H9 (cell line): ENCODE results near the gene CMAS. TPM values are rescaled to one million over a fixed set of nuclear protein-coding genes. Genes with fewer than 3 reads are reported as not detected.

Source experiments
- DNase-seq: peaks from one replicate; pipeline ENCODE4 v3.0.0-alpha.2; 2017
- H2AFZ ChIP-seq: one replicate; pipeline ENCODE4 v1.6.1; 2013; ENCODE audit warnings: mild to moderate bottlenecking, low read length, control low read depth, moderate library complexity
- H2AK5ac ChIP-seq: 2 replicates; pipeline ENCODE4 v1.6.1; 2013; ENCODE audit warnings: low read length, control low read depth, mixed read lengths; ENCODE audit not compliant: insufficient read length
- H2BK120ac ChIP-seq: one replicate; pipeline ENCODE4 v1.6.1; 2013; ENCODE audit warnings: low read depth, mild to moderate bottlenecking, low read length, control low read depth, inconsistent platforms; ENCODE audit not compliant: poor library complexity, severe bottlenecking
- H2BK12ac ChIP-seq: 2 replicates; pipeline ENCODE4 v1.6.1; 2013; ENCODE audit warnings: low read length, control low read depth, mixed read lengths, low read depth; ENCODE audit not compliant: insufficient read length
- H2BK15ac ChIP-seq: 2 replicates; pipeline ENCODE4 v1.6.1; 2013; ENCODE audit warnings: low read depth, low read length, control low read depth
- H2BK20ac ChIP-seq: one replicate; pipeline ENCODE4 v1.6.1; 2013; ENCODE audit warnings: low read depth, mild to moderate bottlenecking, low read length, control low read depth, inconsistent platforms; ENCODE audit not compliant: poor library complexity, severe bottlenecking
- H2BK5ac ChIP-seq: 2 replicates; pipeline ENCODE4 v1.6.1; 2013; ENCODE audit warnings: low read length, control low read depth, mixed read lengths; ENCODE audit not compliant: insufficient read length
- H3K14ac ChIP-seq: 2 replicates; pipeline ENCODE4 v1.6.1; 2013; ENCODE audit warnings: low read length, control low read depth; ENCODE audit not compliant: insufficient read depth
- H3K18ac ChIP-seq: 2 replicates; pipeline ENCODE4 v1.6.1; 2013; ENCODE audit warnings: low read depth, mild to moderate bottlenecking, mixed read lengths, low read length, control low read depth; ENCODE audit not compliant: insufficient read length
- H3K23ac ChIP-seq: 2 replicates; pipeline ENCODE4 v1.6.1; 2013; ENCODE audit warnings: low read length, control low read depth, mixed read lengths, low read depth; ENCODE audit not compliant: insufficient read length
- H3K23me2 ChIP-seq: 2 replicates; pipeline ENCODE4 v1.6.1; 2013; ENCODE audit warnings: low read depth, mild to moderate bottlenecking, mixed read lengths, low read length, control low read depth; ENCODE audit not compliant: insufficient read length, poor library complexity, severe bottlenecking
- H3K27ac ChIP-seq: 2 replicates; pipeline ENCODE4 v1.5.1; 2013; ENCODE audit warnings: low read length, control low read depth, mixed read lengths, low read depth; ENCODE audit not compliant: insufficient read length
- H3K27me3 ChIP-seq: 2 replicates; pipeline ENCODE4 v1.6.1; 2013; ENCODE audit warnings: low read length, control low read depth, inconsistent platforms; ENCODE audit not compliant: insufficient read depth
- H3K4ac ChIP-seq: 2 replicates; pipeline ENCODE4 v1.6.1; 2013; ENCODE audit warnings: low read depth, mild to moderate bottlenecking, control low read depth, inconsistent platforms, low read length, moderate library complexity
- H3K4me1 ChIP-seq: 2 replicates; pipeline ENCODE4 v1.6.1; 2013; ENCODE audit warnings: low read length, control low read depth, inconsistent platforms; ENCODE audit not compliant: insufficient read depth
- H3K4me2 ChIP-seq: 2 replicates; pipeline ENCODE4 v1.6.1; 2013; ENCODE audit warnings: low read length, control low read depth, mixed read lengths; ENCODE audit not compliant: insufficient read length, insufficient read depth
- H3K56ac ChIP-seq: 2 replicates; pipeline ENCODE4 v1.6.1; 2013; ENCODE audit warnings: low read depth, mild to moderate bottlenecking, mixed read lengths, low read length, control low read depth; ENCODE audit not compliant: insufficient read length
- H3K79me1 ChIP-seq: 2 replicates; pipeline ENCODE4 v1.6.1; 2013; ENCODE audit warnings: low read depth, mild to moderate bottlenecking, moderate library complexity, low read length, control low read depth, inconsistent platforms; ENCODE audit not compliant: insufficient read depth, poor library complexity, severe bottlenecking
- H3K79me2 ChIP-seq: 2 replicates; pipeline ENCODE4 v1.6.1; 2013; ENCODE audit warnings: low read length, control low read depth, inconsistent platforms; ENCODE audit not compliant: insufficient read depth
- H3K9ac ChIP-seq: 2 replicates; pipeline ENCODE4 v1.6.1; 2013; ENCODE audit warnings: low read length, control low read depth, mixed read lengths; ENCODE audit not compliant: insufficient read length; ENCODE audit errors: extremely low read depth
- H3K9me3 ChIP-seq: one replicate; pipeline ENCODE4 v1.6.1; 2013; ENCODE audit warnings: low read depth, low read length, inconsistent platforms; ENCODE audit not compliant: control insufficient read depth
- H3T11ph ChIP-seq: one replicate; pipeline ENCODE4 v1.6.1; 2013; ENCODE audit warnings: mild to moderate bottlenecking, low read length, control low read depth, inconsistent platforms
- H4K20me1 ChIP-seq: one replicate; pipeline ENCODE4 v1.6.1; 2013; ENCODE audit not compliant: control insufficient read depth, insufficient read length, insufficient read depth
- H4K5ac ChIP-seq: 2 replicates; pipeline ENCODE4 v1.6.1; 2013; ENCODE audit warnings: low read depth, mild to moderate bottlenecking, mixed read lengths, low read length, control low read depth; ENCODE audit not compliant: insufficient read length
- H4K8ac ChIP-seq: replicated peaks from 2 replicates; pipeline ENCODE4 v1.6.1; 2013; ENCODE audit warnings: low read length, control low read depth, mixed read lengths, low read depth; ENCODE audit not compliant: insufficient read length
- H4K91ac ChIP-seq: 2 replicates; pipeline ENCODE4 v1.6.1; 2013; ENCODE audit warnings: low read depth, mild to moderate bottlenecking, moderate library complexity, mixed read lengths, low read length, control low read depth; ENCODE audit not compliant: insufficient read length
- H3K27ac Mint-ChIP-seq, 3 experiments: 2 replicates in 2 of 3; 3 replicates in 1 of 3; pipeline ENCODE4 v1.8.0; 2020 to 2021; ENCODE audit warnings: mixed read lengths in 3 of 3, mild to moderate bottlenecking in 1 of 3, moderate library complexity in 1 of 3
- H3K27me3 Mint-ChIP-seq: 2 replicates; pipeline ENCODE4 v1.8.0; 2021; ENCODE audit warnings: low read depth, mild to moderate bottlenecking, moderate library complexity, mixed read lengths
- H3K36me3 Mint-ChIP-seq, 3 experiments: 2 replicates in 2 of 3; 3 replicates in 1 of 3; pipeline ENCODE4 v1.8.0; 2020 to 2021; ENCODE audit warnings: low read depth in 3 of 3, mixed read lengths in 3 of 3; ENCODE audit not compliant: insufficient read depth in 1 of 3
- H3K4me1 Mint-ChIP-seq, 2 experiments: 2 replicates each; pipeline ENCODE4 v1.8.0; 2020; ENCODE audit warnings: mixed read lengths in 2 of 2
- H3K4me3 Mint-ChIP-seq, 2 experiments: 2 replicates in 1 of 2; 3 replicates in 1 of 2; pipeline ENCODE4 v1.8.0; 2020 to 2021; ENCODE audit warnings: mild to moderate bottlenecking in 2 of 2, mixed read lengths in 2 of 2, moderate library complexity in 1 of 2
- H3K9me3 Mint-ChIP-seq, 2 experiments: 2 replicates in 1 of 2; 3 replicates in 1 of 2; pipeline ENCODE4 v1.8.0; 2020; ENCODE audit warnings: mild to moderate bottlenecking in 2 of 2, mixed read lengths in 2 of 2, moderate library complexity in 1 of 2
- WGBS: extraction: QIAGEN DNeasy Blood & Tissue Kit; methylation state at CpG from one replicate; pipeline ENCODE4 v1.1.7; 2013; ENCODE audit warnings: missing lambda C conversion rate, low lambda C conversion rate, mixed read lengths; ENCODE audit not compliant: insufficient read length; ENCODE audit errors: extremely low coverage; 5-methylcytosine and 5-hydroxymethylcytosine counted together
- long read RNA-seq: library from polyadenylated mRNA; unstranded; transcript quantifications from one replicate; pipeline ENCODE4 v2.0.0, GENCODE V29; 2020
- total RNA-seq: library from RNA; stranded (reverse); gene quantifications from 2 replicates; pipeline ENCODE4 v1.2.1, GENCODE V29; 2021
- TF ChIP-seq, protein P1 (sequence below): fragments of 200-600 bp; sonication (generic); conservative IDR thresholded peaks from 3 replicates; pipeline ENCODE4 v1.8.0; 2021; ENCODE audit warnings: antibody characterized with exemption, mild to moderate bottlenecking

CMAS gene
- 46.7 and 47.4 TPM in 2 replicates for total RNA-seq
- long read RNA-seq, transcript CMAS-202 (7 exons, 1,575 nt): minor isoform, 6 of 484 reads
- long read RNA-seq, transcript CMAS-201 (8 exons, 1,787 nt): major isoform, 440 of 484 reads
- long read RNA-seq, partial matches to known transcripts: 21 of 484 reads
- long read RNA-seq, other reads (novel, unspliced or antisense): 17 of 484 reads

GRCh38 chr12:22046090-22046967 lies at the start of gene CMAS:
CMAS (plus strand) TSS chr12:22046218; CDS start chr12:22046304, 86 bp downstream.
- Histone ChIP-seq H3K23ac (no peak within 1 kb of the TSS), H2BK12ac (no peak within 1 kb of the TSS), H3K23me2 (no peaks in the 10 kb centered on the region), H3K79me1 (no peaks in the 10 kb centered on the region), H3K56ac (no peak within 1 kb of the TSS), H2BK15ac (no peak within 1 kb of the TSS), H3K4me1 (peaks cover 11% of the 10 kb centered on the region), H3K9ac (peak within 1 kb of the TSS; percentile 59), H2BK120ac (no peak within 1 kb of the TSS), H4K8ac (no peak within 1 kb of the TSS), H3K79me2 (peaks cover 5% of the 10 kb centered on the region; the same call in 1 of the 2 replicates), H3K4me2 (peak within 1 kb of the TSS; percentile 76), H2BK20ac (no peak within 1 kb of the TSS), H2AFZ (no peak within 1 kb of the TSS), H3K18ac (peak within 1 kb of the TSS; percentile 85), H3K4ac (no peak within 1 kb of the TSS; the same call in 1 of the 2 replicates), H3K9me3 (no peaks in the 10 kb centered on the region), H3K27me3 (no peaks in the 10 kb centered on the region), H3K27ac (no peak within 1 kb of the TSS), H3T11ph (no peak within 1 kb of the TSS), H4K91ac (no peak within 1 kb of the TSS), H4K20me1 (no peaks in the 10 kb centered on the region), H2BK5ac (no peak within 1 kb of the TSS), H4K5ac (no peak within 1 kb of the TSS), H2AK5ac (no peak within 1 kb of the TSS), H3K14ac (peak within 1 kb of the TSS; percentile 88)
- DNase-seq: peak; percentile 93
- no peaks in the 10 kb centered on the region for H3K9me3 Mint-ChIP-seq
- H3K36me3 Mint-ChIP-seq: peaks cover 5 to 13% (median 5%) of the 10 kb centered on the region in 3 experiments; a peak in 5 of 7 replicates
- peak within 1 kb of the TSS; percentile 92 to 98 for H3K4me3 Mint-ChIP-seq
- H3K27ac Mint-ChIP-seq: peak within 1 kb of the TSS in 2 of 3 experiments; percentile 93 to 99; a peak in 6 of 7 replicates
- TF ChIP-seq, protein P1, sequence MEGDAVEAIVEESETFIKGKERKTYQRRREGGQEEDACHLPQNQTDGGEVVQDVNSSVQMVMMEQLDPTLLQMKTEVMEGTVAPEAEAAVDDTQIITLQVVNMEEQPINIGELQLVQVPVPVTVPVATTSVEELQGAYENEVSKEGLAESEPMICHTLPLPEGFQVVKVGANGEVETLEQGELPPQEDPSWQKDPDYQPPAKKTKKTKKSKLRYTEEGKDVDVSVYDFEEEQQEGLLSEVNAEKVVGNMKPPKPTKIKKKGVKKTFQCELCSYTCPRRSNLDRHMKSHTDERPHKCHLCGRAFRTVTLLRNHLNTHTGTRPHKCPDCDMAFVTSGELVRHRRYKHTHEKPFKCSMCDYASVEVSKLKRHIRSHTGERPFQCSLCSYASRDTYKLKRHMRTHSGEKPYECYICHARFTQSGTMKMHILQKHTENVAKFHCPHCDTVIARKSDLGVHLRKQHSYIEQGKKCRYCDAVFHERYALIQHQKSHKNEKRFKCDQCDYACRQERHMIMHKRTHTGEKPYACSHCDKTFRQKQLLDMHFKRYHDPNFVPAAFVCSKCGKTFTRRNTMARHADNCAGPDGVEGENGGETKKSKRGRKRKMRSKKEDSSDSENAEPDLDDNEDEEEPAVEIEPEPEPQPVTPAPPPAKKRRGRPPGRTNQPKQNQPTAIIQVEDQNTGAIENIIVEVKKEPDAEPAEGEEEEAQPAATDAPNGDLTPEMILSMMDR: no peak
- no peaks in the 10 kb centered on the region for H3K27me3 Mint-ChIP-seq
- WGBS: no CpG with 5 or more reads among the region's 64 CpGs
- peaks cover 31 to 38% of the 10 kb centered on the region in 2 experiments for H3K4me1 Mint-ChIP-seq
